HG02884 (cell line): ENCODE measurements around the gene SCART1.
"Not testable (repeated sequence)": the region's sequence is repeated elsewhere in the genome, so short reads cannot be mapped to it uniquely, and the experiment has no call there.

Experiments used
- ATAC-seq: cut with Tn5 transposase; IDR thresholded peaks from one replicate; pipeline ENCODE4 v1.9.1; 2021; ENCODE audit warnings: mild to moderate bottlenecking, moderate library complexity; ENCODE audit not compliant: unreplicated experiment

SCART1 gene

GRCh38 chr10:133453516-133454203 lies at the start of gene SCART1:
SCART1 (plus strand) TSS chr10:133453945; CDS start chr10:133453998, 53 bp downstream.
- ATAC-seq: no peak

- no peak for ATAC-seq
These were observed 48.5 kb upstream of the SCART1 start for GRCh38 chr10:133405272-133405671.

- no peak for ATAC-seq
These were observed 47.8 kb upstream of the SCART1 start for GRCh38 chr10:133405844-133406527.

GRCh38 chr10:133411523-133412380 lies 42.0 kb upstream of the SCART1 start:
- no peak for ATAC-seq

- ATAC-seq: no peak
These were observed 41.4 kb upstream of the SCART1 start for GRCh38 chr10:133412381-133412711.

GRCh38 chr10:133414401-133414800 lies 39.3 kb upstream of the SCART1 start:
- not testable (repeated sequence) for ATAC-seq

- no peak for ATAC-seq
These were observed 38.0 kb upstream of the SCART1 start for GRCh38 chr10:133415752-133416151.

- ATAC-seq: no peak
These were observed 35.3 kb upstream of the SCART1 start for GRCh38 chr10:133418289-133418993.

GRCh38 chr10:133419211-133419950 lies 34.4 kb upstream of the SCART1 start:
- ATAC-seq: no peak

GRCh38 chr10:133420028-133420427 lies 33.7 kb upstream of the SCART1 start:
- no peak for ATAC-seq

GRCh38 chr10:133420579-133420978 lies 33.2 kb upstream of the SCART1 start:
- ATAC-seq: no peak

GRCh38 chr10:133421336-133422222 lies 32.2 kb upstream of the SCART1 start:
- ATAC-seq: no peak

- ATAC-seq: no peak
These were observed 31.4 kb upstream of the SCART1 start for GRCh38 chr10:133422223-133422806.

- ATAC-seq: no peak
These were observed 30.7 kb upstream of the SCART1 start for GRCh38 chr10:133422807-133423771.

- not testable (repeated sequence) for ATAC-seq
These were observed 29.6 kb upstream of the SCART1 start for GRCh38 chr10:133424102-133424501.

- ATAC-seq: not testable (repeated sequence)
These were observed 29.1 kb upstream of the SCART1 start, which contains the start of gene SPRN for GRCh38 chr10:133424601-133425000. SPRN (minus strand) TSS chr10:133424625; CDS start chr10:133423681, 944 bp downstream.

- ATAC-seq: not testable (repeated sequence)
These were observed 24.2 kb upstream of the SCART1 start for GRCh38 chr10:133429571-133429970.
